GM23338 (cell line): ENCODE measurements around the gene KCNMA1.

Source experiments
- CTCF ChIP-seq, 2 experiments: fragments of 200-600 bp in 1 of 2; sonication (generic) in 1 of 2; conservative IDR thresholded peaks; 2 replicates each; pipeline versions ENCODE4 v1.5.1 to v1.6.1; 2016 to 2017; ENCODE audit warnings: antibody characterized with exemption in 2 of 2, low read depth in 2 of 2, mild to moderate bottlenecking in 2 of 2, moderate library complexity in 1 of 2
- EZH2 ChIP-seq: fragments of 200-600 bp; sonication (generic); IDR thresholded peaks from one replicate; pipeline ENCODE4 v1.8.0; 2017; ENCODE audit warnings: antibody characterized with exemption, mild to moderate bottlenecking, low read depth; ENCODE audit not compliant: unreplicated experiment
- NANOG ChIP-seq: IDR thresholded peaks from 2 replicates; pipeline ENCODE4 v1.6.1; 2016; ENCODE audit warnings: antibody characterized with exemption, borderline replicate concordance
- POLR2AphosphoS5 ChIP-seq: IDR thresholded peaks from 2 replicates; pipeline ENCODE4 v1.6.1; 2016; ENCODE audit warnings: antibody characterized with exemption, low read depth
- REST ChIP-seq: IDR thresholded peaks from one replicate; pipeline ENCODE4 v1.6.1; 2018; ENCODE audit warnings: antibody characterized with exemption; ENCODE audit not compliant: unreplicated experiment
- ZNF331 ChIP-seq: fragments of 250-450 bp; sonication (Bioruptor Pico); IDR thresholded peaks from 2 replicates; pipeline ENCODE4 v1.5.0; 2020; ENCODE audit warnings: low read depth, mild to moderate bottlenecking, moderate library complexity
- ZNF462 ChIP-seq: fragments of 250-450 bp; sonication (Bioruptor Pico); IDR thresholded peaks from 2 replicates; pipeline ENCODE4 v1.5.0; 2020; ENCODE audit warnings: mild to moderate bottlenecking, moderate library complexity

GRCh38 chr10:76858721-76859120, 778.9 kb downstream of the KCNMA1 start:
- TF ChIP-seq ZNF331 (no peak), EZH2 (no peak), POLR2AphosphoS5 (no peak), CTCF (conservative IDR thresholded peaks at IDR 0.05; ENCODE audit: low read depth in 2 of 2) (no peak), REST (no peak), ZNF462 (CRISPR knock-in tag) (no peak), NANOG (no peak)
